SW 1271 (cell line): ENCODE results near the gene HHAT.

ENCODE experiments used
- DNase-seq, 2 experiments: peaks; one replicate each; lab custom pipeline; 2025; lab: John Stamatoyannopoulos, UW

The HHAT gene

DNA sequence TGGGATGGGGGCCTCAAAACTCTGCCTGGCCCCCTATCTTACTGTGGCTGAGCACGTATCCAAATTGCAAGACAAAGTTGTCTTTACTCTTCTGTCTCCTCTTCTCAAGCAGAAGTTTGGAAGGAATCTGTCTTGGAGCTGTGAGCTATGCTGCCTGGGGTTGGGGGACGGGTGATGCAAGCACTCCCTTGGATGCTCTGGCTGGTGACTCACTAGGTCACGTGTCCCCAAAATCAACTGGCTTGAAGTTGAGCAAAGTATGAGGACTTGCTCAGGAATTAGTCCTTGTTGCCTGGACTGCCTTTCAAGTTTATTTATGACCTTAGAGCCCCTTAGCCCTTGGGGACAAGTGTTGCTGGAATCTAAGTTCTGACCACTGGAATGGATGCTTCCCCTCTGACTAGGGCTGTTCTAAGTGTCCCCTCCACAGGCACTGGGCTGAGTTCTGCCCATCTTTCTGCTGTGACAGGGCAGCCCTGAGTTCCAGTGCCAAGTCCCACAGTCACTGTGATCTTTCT is 269.5 kb downstream of the HHAT start:
- DNase-seq = peak; percentile 32 to 54

DNA sequence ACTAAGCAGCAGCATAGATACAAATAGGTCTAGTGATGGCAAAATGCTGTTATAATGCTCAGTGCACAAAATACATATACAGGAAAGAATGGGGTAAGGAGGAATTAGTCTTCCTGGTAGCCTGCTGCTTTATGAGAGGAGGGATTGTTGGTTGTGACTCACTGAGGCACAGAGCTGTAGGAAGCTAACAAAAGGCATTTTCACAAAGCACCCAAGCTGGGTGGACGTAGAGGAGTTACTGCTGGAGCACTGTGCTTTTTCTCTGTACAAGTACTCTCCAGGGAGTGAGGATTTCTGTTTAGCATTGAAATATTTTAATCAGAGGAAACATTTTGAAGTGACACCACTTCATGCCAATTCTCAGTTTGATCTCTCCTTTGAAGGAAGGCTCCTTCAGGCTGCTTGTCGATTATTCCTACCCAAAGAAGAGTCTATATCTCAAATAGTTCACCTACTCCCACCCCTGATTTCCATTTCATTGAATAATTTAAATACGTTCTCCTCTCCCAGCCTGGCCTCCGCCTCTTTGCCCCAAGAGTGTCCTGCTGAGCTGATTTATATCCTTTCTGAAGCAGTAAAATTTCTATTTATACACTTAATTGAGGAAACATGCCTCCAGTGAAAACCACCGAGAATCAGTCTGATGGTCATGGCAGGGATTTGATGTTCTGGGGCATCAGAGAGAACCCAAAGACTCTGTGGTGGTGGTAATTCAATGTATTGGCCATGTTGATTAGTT is 271.9 kb downstream of the HHAT start:
- DNase-seq = no peak

DNA sequence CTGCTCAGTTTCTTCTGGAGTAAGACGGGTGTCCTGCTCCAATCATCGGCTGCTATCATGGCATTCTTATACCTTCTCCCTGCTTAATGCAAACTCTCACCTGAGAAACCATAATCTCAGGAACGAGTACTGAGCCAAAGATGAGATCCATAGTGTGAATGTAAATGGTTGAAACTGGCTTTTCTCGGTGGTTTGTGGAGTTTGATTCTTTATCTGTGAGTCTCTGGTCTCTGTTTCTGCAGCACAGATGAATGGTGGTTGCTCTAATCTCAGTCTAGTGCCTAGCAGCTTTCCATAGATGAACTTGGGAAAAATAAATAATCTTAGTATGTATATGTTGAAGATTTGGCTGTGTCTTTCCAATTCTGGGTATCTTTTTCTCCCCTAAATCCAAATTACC is 274.4 kb downstream of the HHAT start:
- no peak for DNase-seq

DNA sequence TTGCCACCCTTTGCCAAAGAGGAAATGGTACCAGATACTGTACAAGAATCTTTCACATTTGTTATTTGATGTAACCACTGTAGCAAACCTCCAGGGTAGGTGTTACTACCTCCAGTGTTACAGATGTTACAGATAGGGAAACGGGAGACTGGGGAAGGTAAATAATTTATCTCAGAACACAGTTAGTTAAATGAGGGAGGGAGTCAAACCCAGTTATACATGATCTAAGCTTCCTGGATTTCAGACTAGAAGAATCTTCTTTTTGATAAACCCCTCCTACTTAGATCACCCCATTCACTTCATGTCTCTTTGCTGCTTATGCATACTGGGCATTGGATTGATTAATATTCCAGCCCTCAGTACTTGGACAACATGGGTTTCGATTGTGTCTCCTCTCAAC is 276.4 kb downstream of the HHAT start:
- no peak for DNase-seq

DNA sequence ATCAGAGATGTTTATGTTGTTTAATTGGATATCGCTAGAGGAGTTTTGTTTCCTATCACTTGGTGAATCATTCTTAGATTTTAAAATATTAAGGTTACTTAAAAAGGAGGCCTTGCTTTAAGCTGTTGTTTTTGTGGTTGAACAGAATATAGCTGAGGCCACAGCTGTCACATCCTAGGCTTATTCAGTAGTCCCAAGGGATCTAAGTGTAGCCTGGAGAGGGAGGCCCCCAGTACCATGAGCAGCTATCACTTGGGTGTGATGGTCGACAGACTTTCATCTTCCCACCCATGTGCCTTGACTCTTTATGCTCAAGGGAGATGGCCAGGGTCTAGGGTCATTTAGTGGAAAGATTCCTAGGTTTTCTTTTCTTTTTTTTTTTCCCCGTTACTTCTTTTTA is 278.7 kb downstream of the HHAT start:
- no peak for DNase-seq

DNA sequence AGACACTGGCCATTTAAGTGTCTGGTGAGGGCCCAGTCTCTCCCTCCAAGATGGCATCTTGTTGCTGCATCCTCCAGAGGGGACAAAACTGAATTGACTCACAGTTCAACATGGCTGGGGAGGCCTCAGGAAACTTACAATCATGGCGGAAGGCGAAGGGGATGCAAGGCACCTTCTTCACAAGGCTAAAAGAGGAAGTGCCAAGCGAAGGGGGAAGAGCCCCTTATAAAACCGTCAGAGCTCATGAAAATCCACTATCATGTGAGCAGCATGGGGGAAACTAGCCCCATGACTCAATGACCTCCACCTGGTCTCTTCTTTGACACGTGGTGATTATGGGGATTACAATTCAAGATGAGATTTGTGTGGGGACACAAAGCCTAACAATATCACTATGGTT is 280.1 kb downstream of the HHAT start:
- DNase-seq = no peak

DNA sequence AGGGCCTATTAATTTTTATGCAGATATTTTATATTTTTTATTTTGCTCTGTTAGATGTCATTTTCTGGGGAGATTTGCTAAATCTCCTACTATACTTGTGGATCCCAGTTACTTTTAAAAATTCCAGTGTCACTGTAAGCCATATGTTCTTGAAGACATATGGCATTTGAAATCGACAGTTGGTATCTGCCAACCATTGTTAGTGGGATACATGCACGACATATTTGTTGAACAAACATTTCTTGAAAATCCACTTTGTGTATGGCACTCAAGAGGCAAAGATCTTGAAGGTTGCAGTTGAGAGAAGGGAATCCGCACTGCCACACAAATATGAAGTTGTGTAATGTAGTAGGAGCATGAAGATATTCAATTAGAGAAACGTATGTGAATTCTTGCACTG is 287.7 kb downstream of the HHAT start:
- no peak for DNase-seq

DNA sequence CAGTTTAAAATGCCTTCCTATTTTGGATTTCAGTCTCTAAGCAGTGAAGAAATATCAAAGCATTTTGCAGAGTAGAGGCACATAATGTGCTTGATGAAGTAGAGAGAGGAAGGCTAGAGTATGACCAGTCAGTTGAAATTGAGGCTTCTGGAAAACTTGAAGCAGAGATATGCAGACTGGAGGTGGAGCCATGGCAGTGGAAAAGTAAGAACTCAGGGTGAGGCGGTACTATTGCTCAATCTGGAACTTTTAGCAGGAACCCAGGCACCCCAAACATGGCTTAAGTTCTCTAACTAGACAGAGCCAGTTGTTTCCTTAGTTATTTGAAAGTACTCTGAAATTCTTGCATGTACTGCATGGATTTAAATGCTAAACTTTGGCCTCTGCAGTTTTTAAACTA is 288.6 kb downstream of the HHAT start:
- DNase-seq = no peak

DNA sequence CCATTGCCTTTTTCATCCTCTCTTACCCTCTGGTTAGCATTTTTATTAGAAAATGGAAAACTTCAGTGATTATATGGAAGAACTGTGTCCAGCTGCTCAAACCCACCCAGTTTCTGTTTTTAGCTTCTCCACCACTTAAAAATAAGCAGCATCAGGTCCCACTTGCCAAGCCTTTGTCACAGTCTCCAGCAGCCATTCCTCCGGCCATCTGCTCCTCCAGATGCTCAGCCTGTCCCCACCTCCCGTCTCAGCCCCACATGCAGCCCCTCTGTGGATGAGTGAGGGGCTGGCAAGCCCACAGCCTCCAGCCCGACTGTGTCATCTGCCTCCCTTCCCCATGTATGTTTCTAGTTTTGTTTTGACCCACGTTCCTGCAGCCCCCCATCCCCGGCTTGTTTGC is 289.7 kb downstream of the HHAT start:
- DNase-seq = no peak

DNA sequence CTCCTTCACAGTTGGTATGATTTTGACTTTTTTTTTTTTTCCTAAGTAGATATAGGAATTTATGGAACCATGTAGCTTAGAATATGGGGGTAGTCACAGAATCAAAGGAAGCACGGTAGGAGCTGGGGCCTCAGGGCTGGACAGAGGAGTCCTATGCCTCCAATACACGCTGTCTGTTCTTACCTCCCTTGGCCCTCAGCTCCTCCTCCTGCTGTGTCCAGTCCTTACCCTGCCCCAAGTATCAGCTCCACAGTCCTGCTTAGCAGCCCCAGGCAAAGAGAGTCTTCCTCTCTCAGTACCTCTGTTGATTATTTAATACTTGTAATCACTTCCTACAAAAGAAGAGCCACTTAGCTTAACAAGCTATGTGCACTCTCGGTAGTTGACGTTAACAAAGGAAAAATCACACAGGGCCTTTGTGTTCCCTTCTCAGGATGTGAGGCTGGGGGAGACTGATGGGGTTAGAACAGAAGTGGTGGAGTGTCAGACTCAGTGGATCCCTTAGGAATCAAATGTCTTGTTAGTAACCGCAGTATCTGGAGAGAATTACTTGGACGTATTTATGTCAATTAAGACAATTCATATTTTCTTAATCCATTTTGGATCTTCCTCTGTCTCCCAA is 292.3 kb downstream of the HHAT start:
- no peak for DNase-seq

DNA sequence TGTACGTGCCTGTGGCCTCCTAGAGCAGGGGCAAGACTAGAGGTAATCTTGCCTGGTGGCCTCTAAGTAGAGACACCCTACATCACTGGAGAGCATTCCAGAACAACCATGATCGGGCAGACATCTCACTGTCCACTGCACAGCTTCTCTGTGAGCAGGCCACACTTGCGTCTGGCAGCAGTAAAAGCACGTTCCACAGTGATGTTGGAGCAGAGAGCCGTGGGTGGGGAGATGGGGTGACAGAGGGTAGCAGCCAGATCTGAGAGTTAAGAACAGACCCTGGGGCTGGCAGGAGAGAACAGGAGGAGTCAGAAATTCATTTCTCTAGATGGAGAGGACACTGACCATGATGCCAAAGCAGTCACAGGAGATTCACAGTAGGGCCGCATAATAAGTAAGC is 293.0 kb downstream of the HHAT start:
- no peak for DNase-seq

DNA sequence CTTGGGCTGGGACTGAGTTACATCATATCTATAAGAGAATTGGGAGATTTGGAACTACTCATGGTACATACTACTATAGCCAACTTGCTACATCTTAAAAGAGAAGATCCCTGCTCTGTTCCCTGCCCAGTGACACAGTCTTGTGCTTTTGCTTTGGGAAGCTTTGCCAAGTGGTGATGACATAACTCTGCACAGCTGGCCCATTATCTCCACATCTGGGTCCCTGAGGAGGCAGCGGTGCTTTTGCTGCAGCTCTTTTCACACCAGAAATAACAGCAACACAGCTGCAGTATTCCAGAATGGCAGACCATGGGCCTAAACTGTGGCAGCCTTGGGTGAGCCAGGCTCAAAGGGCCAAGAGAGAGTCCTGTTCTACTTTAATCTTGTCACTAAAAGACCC is 296.0 kb downstream of the HHAT start:
- DNase-seq = no peak

DNA sequence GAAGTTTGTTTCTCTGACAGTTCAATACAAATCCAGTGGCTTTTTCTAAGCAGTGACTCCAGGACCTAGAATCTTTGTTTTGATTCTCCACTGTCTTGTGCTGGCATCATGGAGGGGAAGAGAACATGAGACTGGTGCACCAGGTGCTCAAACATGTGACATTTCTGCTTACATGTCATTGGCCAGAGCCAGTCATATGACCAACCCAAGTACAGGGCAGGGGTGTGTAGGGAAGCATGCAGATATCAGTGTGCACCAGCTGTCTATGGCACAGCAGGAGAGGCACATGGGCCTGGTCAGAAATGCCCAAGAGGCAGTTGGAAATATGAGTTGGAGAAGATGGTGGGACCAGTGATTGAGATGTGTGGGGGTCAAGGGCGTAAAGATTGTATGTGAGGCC is 297.0 kb downstream of the HHAT start:
- DNase-seq = no peak

DNA sequence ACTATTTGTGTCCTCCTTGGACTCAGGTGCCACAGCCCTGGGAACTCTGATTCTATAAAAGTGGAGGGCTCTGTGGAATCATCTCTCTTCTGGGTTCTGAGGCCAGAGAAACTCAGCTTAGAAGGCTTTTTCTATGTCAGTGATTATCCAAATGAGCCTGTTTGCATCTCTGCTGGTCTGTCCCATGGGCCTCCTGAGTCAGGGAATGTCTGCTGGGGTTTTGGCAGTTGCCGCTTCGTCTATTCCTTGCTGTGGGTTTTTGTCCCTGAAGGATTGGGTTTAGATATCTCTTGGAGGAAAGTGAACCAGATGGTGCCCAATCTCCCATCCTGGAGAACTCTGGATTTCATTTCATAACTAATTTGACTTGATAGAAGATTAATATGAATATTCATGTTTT is 297.6 kb downstream of the HHAT start:
- DNase-seq = no peak

DNA sequence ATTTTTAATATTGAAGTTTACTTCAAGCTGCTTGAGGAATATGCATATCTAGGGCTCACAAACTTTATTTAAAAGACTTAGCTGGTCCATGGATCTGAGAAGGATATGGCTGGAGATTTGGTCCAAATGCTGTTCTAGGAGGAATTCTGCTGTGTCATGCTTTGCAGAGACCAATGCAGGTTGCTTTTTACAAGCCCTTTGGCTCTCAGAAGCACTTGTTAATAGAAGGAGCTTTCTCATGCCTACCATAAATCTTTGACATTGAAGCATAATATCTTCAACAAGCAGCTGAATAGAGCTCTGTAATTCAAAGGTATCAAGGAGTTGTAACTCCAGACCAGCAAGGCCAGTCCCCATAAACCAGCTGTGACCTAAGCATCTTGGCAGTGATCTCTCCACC is 299.1 kb downstream of the HHAT start:
- DNase-seq = no peak

DNA sequence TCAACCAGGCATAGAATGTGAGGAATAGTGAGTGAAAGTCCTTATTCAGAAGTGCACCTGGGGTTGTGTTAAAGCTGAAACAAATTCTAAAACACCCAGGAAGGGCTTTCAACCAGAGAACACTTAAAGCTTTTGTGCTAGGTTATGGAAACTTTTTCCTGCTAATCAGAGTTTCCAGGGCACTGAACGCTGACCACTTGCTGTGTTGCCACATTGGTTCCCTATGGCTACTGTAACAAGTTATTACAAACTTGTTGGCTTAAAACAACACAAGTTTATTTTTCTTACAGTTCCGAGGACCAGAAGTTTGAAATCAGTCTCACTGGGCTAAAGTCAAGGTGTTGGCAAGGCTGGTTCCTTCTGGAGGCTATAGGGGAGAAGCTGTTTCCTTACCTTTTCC is 300.6 kb downstream of the HHAT start:
- no peak for DNase-seq

DNA sequence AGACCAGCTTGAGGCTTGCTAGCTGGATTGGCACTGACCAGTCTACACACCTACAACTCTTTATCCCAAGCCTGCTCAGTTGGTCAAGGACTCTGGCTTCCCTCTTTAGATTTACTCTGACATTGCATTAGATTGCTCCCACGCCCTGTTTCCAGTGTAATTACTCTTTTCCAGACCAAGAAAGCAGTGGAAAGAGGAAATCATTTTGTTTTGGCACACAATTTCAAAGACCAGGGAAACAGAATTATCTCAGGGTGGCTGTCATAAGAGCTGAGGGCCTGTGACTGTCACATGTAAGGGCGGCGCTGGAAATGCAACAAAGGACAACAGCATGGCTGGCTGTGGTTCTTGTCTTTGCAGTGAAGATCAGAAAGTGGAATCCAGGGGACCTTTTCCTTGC is 302.7 kb downstream of the HHAT start:
- DNase-seq = no peak

DNA sequence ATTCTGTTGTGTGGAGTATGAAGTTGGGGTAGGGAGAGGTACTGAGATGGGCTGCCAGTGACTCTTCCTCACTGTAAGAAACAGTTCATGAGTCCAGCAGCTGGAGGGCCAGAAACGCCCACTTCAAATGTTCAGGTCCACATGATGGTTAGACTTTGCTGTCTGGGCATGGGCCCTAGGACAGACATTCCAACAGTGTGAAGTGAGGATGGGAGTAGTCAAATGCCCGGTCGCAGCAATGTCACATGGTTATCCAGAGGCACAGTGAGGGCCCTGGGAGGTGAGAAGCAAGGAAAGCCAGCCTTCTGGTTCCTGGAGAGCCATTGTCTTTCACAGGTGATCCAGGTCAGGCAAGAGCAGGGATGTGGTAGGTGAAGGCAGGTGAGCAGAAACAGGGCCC is 304.4 kb downstream of the HHAT start:
- no peak for DNase-seq

DNA sequence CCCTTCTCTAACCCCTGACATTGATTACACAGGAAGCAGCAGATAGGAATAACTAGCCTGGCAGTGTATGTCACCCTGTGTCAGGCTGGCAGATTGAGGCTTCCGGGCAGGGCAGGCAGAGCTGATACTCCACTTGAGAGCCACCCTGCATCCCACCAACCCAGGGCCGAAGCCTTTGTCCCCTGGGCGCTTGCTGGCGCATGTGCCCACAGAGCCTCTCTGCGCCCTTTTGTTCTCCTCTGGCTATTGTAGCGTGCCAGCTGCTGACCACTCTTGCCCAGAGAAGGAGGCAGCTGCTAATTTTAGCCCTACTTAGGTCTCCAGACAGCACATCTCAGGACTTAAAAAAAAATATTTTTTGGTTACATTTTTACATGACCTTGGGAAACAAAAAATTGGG is 304.9 kb downstream of the HHAT start:
- DNase-seq = no peak

DNA sequence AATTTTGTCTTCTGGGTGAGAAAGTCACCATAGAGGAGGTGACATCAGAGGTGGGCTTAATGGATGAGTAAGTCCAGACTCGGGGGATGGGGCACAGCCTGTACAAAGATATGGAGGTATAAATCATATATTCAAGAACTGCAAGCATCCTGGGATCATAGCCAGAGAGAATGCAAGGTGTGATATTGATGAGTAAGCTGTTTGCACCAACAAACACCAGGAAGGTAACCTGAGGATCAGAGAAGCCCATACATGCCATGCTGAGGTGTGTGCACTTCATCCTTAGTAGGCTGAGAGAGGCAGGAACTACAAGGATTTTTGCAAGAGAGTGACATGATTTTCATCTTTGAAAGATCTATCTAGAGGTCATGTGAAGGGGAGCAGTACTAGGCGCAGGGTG is 306.4 kb downstream of the HHAT start:
- DNase-seq = no peak

DNA sequence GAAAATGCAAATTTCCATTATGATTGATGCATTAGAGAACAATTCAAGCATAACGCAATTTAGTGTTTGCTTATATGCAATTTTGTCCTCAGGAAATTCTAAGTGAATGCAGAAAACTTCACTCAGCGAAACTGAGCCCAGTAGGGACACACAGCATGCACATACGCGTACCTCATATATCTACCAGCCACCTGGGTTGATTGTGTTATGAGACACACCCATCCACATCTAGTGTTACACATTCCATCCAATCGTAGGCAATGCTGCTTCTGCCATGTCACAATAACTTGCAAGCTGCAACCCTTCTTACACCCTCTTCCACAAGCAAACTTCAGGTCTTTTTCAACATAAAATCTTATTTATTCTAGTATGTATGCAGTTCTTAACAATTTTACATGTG is 312.9 kb downstream of the HHAT start:
- DNase-seq = no peak

DNA sequence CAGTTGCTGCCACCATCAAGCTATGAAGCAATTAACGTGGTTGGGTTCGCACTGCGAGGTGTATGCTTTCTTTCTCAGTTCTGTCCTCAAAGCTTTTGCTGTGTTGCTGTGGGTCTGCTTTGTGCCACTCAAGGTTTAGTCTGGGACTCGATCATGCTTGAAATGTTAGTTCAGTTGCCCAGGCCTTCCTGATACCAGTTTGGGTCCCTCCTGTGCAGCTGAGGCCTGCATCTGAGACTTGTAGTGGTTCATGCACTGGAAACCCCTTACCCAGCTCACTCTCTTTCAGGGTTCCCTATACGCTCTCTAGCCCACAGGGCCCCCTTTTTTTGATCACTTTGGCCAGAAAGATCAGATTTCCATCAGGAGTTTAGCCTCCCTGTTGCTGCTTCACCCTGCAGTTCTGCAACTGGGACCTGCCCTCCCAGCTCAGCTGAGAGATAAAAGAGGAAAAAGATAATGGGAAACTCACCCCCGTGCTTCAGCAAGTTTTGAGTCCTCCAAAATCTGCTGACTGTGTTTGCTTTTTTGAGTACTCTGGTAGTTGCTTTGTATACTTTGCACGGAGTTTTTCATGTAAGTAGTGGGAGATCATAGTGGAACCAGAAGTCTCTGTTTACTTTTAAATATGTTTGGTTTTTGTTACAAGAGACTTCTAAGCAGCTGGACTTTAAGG is 317.0 kb downstream of the HHAT start:
- no peak for DNase-seq

DNA sequence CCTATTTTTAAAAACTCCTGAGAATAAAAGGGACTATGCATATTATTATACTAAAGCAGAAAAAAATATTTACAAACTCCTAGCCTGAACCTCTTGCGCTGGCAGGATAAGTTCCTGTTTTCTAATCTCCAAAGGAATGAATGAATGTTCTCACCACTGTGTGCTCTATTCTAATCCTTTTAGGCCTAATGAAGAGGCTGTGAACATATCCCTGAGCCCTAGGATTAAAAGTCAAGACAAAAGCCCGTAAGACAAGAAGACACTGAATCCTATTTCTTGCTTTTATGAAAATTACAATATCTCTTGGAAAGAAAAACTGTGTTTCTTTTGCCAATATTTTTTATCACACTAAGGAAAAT is 317.5 kb downstream of the HHAT start:
- no peak for DNase-seq
